ENCODE measurements around the gene ATAD3A. TPM values are rescaled to one million over a fixed set of nuclear protein-coding genes. Genes with fewer than 3 reads are reported as not detected.
A peak's percentile ranks its signal among the peaks of the same experiment; 100 is the strongest.

ATAD3A gene
- total and polyA plus RNA-seq, 9 of the 15 experiments (the other 6 are each of a cell fraction or from before 2014, with no cell fraction given) = 0.10 to 173 (median 36.7) TPM

DNA sequence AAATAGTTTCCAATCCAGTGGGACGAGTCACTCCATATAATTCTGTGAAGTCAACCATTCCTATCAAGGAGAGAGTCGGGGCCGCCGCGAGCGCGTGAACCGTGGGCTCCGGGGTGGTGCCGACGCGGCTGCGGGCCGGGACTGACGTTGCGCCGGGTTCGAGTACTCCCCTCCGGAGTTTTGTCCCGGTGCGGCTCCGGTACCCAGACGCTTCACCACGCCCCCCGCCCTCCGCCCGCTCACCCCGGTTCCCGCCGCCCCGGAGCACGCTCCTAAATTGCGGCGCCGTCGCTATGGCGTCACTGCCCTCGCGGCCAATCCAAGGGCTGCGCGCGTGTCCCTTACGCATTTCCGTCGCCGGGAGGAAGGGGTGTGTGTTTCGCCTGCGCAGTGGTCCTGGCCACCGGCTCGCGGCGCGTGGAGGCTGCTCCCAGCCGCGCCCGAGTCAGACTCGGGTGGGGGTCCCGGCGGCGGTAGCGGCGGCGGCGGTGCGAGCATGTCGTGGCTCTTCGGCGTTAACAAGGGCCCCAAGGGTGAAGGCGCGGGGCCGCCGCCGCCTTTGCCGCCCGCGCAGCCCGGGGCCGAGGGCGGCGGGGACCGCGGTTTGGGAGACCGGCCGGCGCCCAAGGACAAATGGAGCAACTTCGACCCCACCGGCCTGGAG, 40.4 kb upstream of the ATAD3A start, which contains the start of gene ATAD3B (continued):
- TF ChIP-seq, protein P1, sequence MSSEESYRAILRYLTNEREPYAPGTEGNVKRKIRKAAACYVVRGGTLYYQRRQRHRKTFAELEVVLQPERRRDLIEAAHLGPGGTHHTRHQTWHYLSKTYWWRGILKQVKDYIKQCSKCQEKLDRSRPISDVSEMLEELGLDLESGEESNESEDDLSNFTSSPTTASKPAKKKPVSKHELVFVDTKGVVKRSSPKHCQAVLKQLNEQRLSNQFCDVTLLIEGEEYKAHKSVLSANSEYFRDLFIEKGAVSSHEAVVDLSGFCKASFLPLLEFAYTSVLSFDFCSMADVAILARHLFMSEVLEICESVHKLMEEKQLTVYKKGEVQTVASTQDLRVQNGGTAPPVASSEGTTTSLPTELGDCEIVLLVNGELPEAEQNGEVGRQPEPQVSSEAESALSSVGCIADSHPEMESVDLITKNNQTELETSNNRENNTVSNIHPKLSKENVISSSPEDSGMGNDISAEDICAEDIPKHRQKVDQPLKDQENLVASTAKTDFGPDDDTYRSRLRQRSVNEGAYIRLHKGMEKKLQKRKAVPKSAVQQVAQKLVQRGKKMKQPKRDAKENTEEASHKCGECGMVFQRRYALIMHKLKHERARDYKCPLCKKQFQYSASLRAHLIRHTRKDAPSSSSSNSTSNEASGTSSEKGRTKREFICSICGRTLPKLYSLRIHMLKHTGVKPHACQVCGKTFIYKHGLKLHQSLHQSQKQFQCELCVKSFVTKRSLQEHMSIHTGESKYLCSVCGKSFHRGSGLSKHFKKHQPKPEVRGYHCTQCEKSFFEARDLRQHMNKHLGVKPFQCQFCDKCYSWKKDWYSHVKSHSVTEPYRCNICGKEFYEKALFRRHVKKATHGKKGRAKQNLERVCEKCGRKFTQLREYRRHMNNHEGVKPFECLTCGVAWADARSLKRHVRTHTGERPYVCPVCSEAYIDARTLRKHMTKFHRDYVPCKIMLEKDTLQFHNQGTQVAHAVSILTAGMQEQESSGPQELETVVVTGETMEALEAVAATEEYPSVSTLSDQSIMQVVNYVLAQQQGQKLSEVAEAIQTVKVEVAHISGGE (CRISPR knock-in tag; IDR thresholded peaks at IDR 0.05) = peak in 1 of 3 experiments; percentile 76; a peak in 2 of 6 replicates
- 0 out of 2 replicates have a peak, but pooled peaks have one; percentile 7 for TF ChIP-seq NR2C1 (IDR thresholded peaks at IDR 0.05)
- no peak for TF ChIP-seq NR2C1 (tag; IDR thresholded peaks at IDR 0.05)
- TF ChIP-seq ZFX (CRISPR knock-in tag; IDR thresholded peaks at IDR 0.05) = no peak
- TF ChIP-seq, protein P2, sequence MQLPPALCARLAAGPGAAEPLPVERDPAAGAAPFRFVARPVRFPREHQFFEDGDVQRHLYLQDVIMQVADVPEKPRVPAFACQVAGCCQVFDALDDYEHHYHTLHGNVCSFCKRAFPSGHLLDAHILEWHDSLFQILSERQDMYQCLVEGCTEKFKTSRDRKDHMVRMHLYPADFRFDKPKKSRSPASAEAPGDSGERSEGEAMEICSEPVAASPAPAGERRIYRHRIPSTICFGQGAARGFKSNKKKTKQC (CRISPR knock-in tag; IDR thresholded peaks at IDR 0.05) = peak; percentile 48; the same call in 1 of the 2 replicates
- TF ChIP-seq, protein P3, sequence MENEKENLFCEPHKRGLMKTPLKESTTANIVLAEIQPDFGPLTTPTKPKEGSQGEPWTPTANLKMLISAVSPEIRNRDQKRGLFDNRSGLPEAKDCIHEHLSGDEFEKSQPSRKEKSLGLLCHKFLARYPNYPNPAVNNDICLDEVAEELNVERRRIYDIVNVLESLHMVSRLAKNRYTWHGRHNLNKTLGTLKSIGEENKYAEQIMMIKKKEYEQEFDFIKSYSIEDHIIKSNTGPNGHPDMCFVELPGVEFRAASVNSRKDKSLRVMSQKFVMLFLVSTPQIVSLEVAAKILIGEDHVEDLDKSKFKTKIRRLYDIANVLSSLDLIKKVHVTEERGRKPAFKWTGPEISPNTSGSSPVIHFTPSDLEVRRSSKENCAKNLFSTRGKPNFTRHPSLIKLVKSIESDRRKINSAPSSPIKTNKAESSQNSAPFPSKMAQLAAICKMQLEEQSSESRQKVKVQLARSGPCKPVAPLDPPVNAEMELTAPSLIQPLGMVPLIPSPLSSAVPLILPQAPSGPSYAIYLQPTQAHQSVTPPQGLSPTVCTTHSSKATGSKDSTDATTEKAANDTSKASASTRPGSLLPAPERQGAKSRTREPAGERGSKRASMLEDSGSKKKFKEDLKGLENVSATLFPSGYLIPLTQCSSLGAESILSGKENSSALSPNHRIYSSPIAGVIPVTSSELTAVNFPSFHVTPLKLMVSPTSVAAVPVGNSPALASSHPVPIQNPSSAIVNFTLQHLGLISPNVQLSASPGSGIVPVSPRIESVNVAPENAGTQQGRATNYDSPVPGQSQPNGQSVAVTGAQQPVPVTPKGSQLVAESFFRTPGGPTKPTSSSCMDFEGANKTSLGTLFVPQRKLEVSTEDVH (IDR thresholded peaks at IDR 0.05; ENCODE audit: low read depth, partially characterized antibody) = peak; percentile 97
- TF ChIP-seq FOXK2 (conservative IDR thresholded peaks at IDR 0.05 in 1 of 2, IDR thresholded peaks at IDR 0.05 in 1 of 2; ENCODE audit: low read depth in 2 of 2) = peak; percentile 68 to 81
- no peak for TF ChIP-seq ZNF584 (CRISPR knock-in tag; IDR thresholded peaks at IDR 0.05; ENCODE audit: low read depth)
- no peak for TF ChIP-seq FOXK1 (CRISPR knock-in tag; IDR thresholded peaks at IDR 0.05; ENCODE audit: borderline replicate concordance)
- TF ChIP-seq MEIS2 (IDR thresholded peaks at IDR 0.05; ENCODE audit: partially characterized antibody) = peak; percentile 58
- TF ChIP-seq TAF1 (IDR thresholded peaks at IDR 0.05; ENCODE audit: control insufficient read depth, extremely low read depth, insufficient read depth, low read length, severe bottlenecking) = peak; percentile 76
- peak; percentile 65; the same call in 1 of the 2 replicates for TF ChIP-seq CBX1 (IDR thresholded peaks at IDR 0.05; ENCODE audit: low read depth)
- TF ChIP-seq C11orf30 (IDR thresholded peaks at IDR 0.05; ENCODE audit: low read depth) = peak; percentile 99
- TF ChIP-seq POLR2B (IDR thresholded peaks at IDR 0.05; ENCODE audit: low read depth, partially characterized antibody) = peak; percentile 63
- TF ChIP-seq NFIX (CRISPR knock-in tag; IDR thresholded peaks at IDR 0.05; ENCODE audit: low read depth) = no peak
- peak; percentile 72; the same call in 1 of the 2 replicates for TF ChIP-seq ZBTB1 (CRISPR knock-in tag; IDR thresholded peaks at IDR 0.05; ENCODE audit: borderline replicate concordance, low read depth)
- TF ChIP-seq, protein P4, sequence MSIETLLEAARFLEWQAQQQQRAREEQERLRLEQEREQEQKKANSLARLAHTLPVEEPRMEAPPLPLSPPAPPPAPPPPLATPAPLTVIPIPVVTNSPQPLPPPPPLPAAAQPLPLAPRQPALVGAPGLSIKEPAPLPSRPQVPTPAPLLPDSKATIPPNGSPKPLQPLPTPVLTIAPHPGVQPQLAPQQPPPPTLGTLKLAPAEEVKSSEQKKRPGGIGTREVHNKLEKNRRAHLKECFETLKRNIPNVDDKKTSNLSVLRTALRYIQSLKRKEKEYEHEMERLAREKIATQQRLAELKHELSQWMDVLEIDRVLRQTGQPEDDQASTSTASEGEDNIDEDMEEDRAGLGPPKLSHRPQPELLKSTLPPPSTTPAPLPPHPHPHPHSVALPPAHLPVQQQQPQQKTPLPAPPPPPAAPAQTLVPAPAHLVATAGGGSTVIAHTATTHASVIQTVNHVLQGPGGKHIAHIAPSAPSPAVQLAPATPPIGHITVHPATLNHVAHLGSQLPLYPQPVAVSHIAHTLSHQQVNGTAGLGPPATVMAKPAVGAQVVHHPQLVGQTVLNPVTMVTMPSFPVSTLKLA (conservative IDR thresholded peaks at IDR 0.05) = peak; percentile 99 to 100
- TF ChIP-seq ZNF354B (CRISPR knock-in tag; IDR thresholded peaks at IDR 0.05) = no peak

Measured in K562 (cell line).